Ovary (tissue), 3 donors: ENCODE data around the gene B4GAT1.

ENCODE experiments used
- EP300 ChIP-seq: sonication (generic); formaldehyde crosslinking; IDR thresholded peaks from one replicate; pipeline ENCODE4 v1.6.1; 2017; ENCODE audit warnings: antibody characterized with exemption
- TF ChIP-seq, protein P1 (sequence below), 3 donors: fragments of 450-650 bp in 2 of 3; fragments of 200-600 bp in 1 of 3; IDR thresholded peaks; one replicate each; pipeline versions ENCODE4 v1.5.1 to v1.8.0; 2016 to 2022; ENCODE audit warnings: antibody characterized with exemption in 3 of 3, mild to moderate bottlenecking in 1 of 3
- donor health status: DM: no; HTN: no; CAD: no.

DNA sequence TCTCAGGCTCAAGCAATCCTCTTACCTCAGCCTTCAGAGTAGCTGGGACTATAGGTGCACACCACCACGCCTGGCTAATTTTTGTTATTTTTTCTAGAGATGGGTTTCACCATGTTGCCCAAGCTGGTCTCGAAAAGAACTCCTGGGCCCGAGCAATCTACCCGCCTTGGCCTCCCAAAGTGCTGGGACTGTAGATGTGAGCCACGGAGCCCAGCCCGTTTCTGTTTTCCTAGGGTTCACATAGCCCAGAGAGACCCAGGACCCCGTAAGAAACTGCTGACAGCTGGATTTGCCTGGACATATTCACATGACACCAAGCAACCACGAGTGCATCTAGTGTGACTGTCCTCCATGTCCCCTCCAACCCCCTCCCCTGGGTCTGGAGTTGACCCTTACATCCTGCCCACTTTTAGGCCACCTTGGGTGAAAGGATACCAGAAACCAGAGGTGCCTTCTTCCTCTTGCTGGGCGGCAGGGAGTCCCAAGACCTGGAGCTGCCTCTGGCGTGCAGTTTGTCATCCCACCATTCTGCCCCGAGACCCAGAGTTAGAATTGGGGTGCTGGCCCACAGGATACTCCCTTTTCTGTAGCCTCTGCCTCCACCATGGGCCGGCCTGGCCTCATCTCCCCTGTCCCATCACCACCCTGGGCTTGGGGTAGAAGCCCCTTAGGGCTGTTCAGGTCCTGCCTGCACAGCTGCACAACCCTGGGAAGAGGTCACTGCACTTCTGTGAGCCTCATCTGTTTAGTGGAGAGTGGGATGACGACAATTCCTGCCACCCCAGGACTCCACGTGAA, 7.5 kb downstream of the B4GAT1 start:
- TF ChIP-seq EP300 = no peak
- TF ChIP-seq, protein P1, sequence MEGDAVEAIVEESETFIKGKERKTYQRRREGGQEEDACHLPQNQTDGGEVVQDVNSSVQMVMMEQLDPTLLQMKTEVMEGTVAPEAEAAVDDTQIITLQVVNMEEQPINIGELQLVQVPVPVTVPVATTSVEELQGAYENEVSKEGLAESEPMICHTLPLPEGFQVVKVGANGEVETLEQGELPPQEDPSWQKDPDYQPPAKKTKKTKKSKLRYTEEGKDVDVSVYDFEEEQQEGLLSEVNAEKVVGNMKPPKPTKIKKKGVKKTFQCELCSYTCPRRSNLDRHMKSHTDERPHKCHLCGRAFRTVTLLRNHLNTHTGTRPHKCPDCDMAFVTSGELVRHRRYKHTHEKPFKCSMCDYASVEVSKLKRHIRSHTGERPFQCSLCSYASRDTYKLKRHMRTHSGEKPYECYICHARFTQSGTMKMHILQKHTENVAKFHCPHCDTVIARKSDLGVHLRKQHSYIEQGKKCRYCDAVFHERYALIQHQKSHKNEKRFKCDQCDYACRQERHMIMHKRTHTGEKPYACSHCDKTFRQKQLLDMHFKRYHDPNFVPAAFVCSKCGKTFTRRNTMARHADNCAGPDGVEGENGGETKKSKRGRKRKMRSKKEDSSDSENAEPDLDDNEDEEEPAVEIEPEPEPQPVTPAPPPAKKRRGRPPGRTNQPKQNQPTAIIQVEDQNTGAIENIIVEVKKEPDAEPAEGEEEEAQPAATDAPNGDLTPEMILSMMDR (IDR thresholded peaks at IDR 0.05) = no peak
